Mesodermal cell (in vitro differentiated cells): ENCODE measurements around the gene THTPA.

Source experiments
- H3K27ac ChIP-seq: 2 replicates; pipeline ENCODE4 v1.7.0; 2013; ENCODE audit warnings: mild to moderate bottlenecking, low read depth, low read length, moderate library complexity; ENCODE audit not compliant: severe bottlenecking
- H3K36me3 ChIP-seq: 2 replicates; pipeline ENCODE4 v1.7.1; 2013; ENCODE audit warnings: mild to moderate bottlenecking, low read length, moderate library complexity; ENCODE audit not compliant: control insufficient read depth, insufficient read depth
- H3K4me1 ChIP-seq: one replicate; pipeline ENCODE4 v1.7.1; 2013; ENCODE audit warnings: mild to moderate bottlenecking, low read length; ENCODE audit not compliant: insufficient read depth, control insufficient read depth, poor library complexity, severe bottlenecking
- H3K4me3 ChIP-seq: 2 replicates; pipeline ENCODE4 v1.7.0; 2013; ENCODE audit warnings: low read length, control low read depth, mild to moderate bottlenecking; ENCODE audit not compliant: insufficient read depth, poor library complexity, severe bottlenecking; ENCODE audit errors: extremely low read depth
- H3K9me3 ChIP-seq: 2 replicates; pipeline ENCODE4 v1.7.1; 2013; ENCODE audit warnings: mild to moderate bottlenecking, low read length, moderate library complexity; ENCODE audit not compliant: control insufficient read depth
- WGBS, 2 experiments: methylation state at CpG; one replicate each; pipeline ENCODE4 v1.1.5; 2013; ENCODE audit warnings: missing lambda C conversion rate in 2 of 2; ENCODE audit not compliant: insufficient coverage in 2 of 2; 5-methylcytosine and 5-hydroxymethylcytosine counted together

Gene THTPA

GRCh38 chr14:23522643-23523198, 33.4 kb upstream of the THTPA start:
- Histone ChIP-seq H3K36me3 (peaks cover 28% of the 10 kb centered on the region), H3K4me3 (no peak overlapping the region), H3K9me3 (no peaks in the 10 kb centered on the region), H3K4me1 (peaks cover 3% of the 10 kb centered on the region), H3K27ac (no peak overlapping the region)
- 85 to 94% methylated on average over 5 to 7 of the region's 9 CpGs for WGBS, 2 experiments

- H3K27ac ChIP-seq, result no peak overlapping the region
- 92 to 94% methylated on average over 12 to 14 of the region's 16 CpGs for WGBS, 2 experiments
- no peaks in the 10 kb centered on the region for H3K9me3 ChIP-seq
- peaks cover 2% of the 10 kb centered on the region for H3K4me1 ChIP-seq
- no peak overlapping the region for H3K4me3 ChIP-seq
- H3K36me3 ChIP-seq, result peaks cover 28% of the 10 kb centered on the region
Measured at GRCh38 chr14:23523229-23524016, 32.6 kb upstream of the THTPA start.

GRCh38 chr14:23524954-23525353, 31.1 kb upstream of the THTPA start:
- H3K9me3 ChIP-seq, result no peaks in the 10 kb centered on the region
- 97 to 98% methylated on average over 8 to 12 of the region's 14 CpGs for WGBS, 2 experiments

GRCh38 chr14:23525611-23526010, 30.5 kb upstream of the THTPA start:
- Histone ChIP-seq H3K36me3 (peaks cover 31% of the 10 kb centered on the region), H3K4me3 (no peak overlapping the region), H3K27ac (no peak overlapping the region), H3K4me1 (peaks cover 5% of the 10 kb centered on the region), H3K9me3 (no peaks in the 10 kb centered on the region)
- 86 to 94% methylated on average over 6 to 8 of the region's 8 CpGs for WGBS, 2 experiments

More at GRCh38 chr14:23524954-23525353, 31.1 kb upstream of the THTPA start:
- H3K36me3 ChIP-seq, result peaks cover 31% of the 10 kb centered on the region
- H3K4me3 ChIP-seq, result no peak overlapping the region
- H3K27ac ChIP-seq, result no peak overlapping the region
- no peaks in the 10 kb centered on the region for H3K4me1 ChIP-seq

GRCh38 chr14:23528555-23528954, 27.5 kb upstream of the THTPA start:
- peaks cover 50% of the 10 kb centered on the region for H3K36me3 ChIP-seq
- H3K9me3 ChIP-seq, result no peaks in the 10 kb centered on the region
- 82 to 100% methylated on average over 1 of the region's 1 CpG for WGBS, 2 experiments
- H3K4me1 ChIP-seq, result peaks cover 9% of the 10 kb centered on the region
- no peak overlapping the region for H3K4me3 ChIP-seq
- H3K27ac ChIP-seq, result no peak overlapping the region

- Histone ChIP-seq H3K9me3 (no peaks in the 10 kb centered on the region), H3K36me3 (peaks cover 55% of the 10 kb centered on the region), H3K4me1 (peaks cover 9% of the 10 kb centered on the region), H3K4me3 (no peak overlapping the region), H3K27ac (no peak overlapping the region)
- WGBS, 2 experiments, result 83 to 100% methylated on average over 2 of the region's 3 CpGs
Measured at GRCh38 chr14:23529016-23529415, 27.1 kb upstream of the THTPA start.

GRCh38 chr14:23530375-23531055, 25.6 kb upstream of the THTPA start:
- H3K27ac ChIP-seq, result no peak overlapping the region
- H3K4me3 ChIP-seq, result no peak overlapping the region
- WGBS, 2 experiments, result 91 to 96% methylated on average over 9 of the region's 10 CpGs
- H3K4me1 ChIP-seq, result peaks cover 9% of the 10 kb centered on the region
- peaks cover 54% of the 10 kb centered on the region for H3K36me3 ChIP-seq
- no peaks in the 10 kb centered on the region for H3K9me3 ChIP-seq

GRCh38 chr14:23531391-23531790, 24.7 kb upstream of the THTPA start:
- 94 to 98% methylated on average over 9 to 11 of the region's 12 CpGs for WGBS, 2 experiments
- H3K4me3 ChIP-seq, result no peak overlapping the region

GRCh38 chr14:23532658-23533057, 23.4 kb upstream of the THTPA start:
- Histone ChIP-seq H3K9me3 (no peaks in the 10 kb centered on the region), H3K4me3 (no peak overlapping the region), H3K27ac (no peak overlapping the region), H3K4me1 (peaks cover 13% of the 10 kb centered on the region), H3K36me3 (peaks cover 45% of the 10 kb centered on the region)
- 97 to 99% methylated on average over 6 to 7 of the region's 7 CpGs for WGBS, 2 experiments

More at GRCh38 chr14:23531391-23531790, 24.7 kb upstream of the THTPA start:
- H3K36me3 ChIP-seq, result peaks cover 53% of the 10 kb centered on the region
- H3K9me3 ChIP-seq, result no peaks in the 10 kb centered on the region
- H3K27ac ChIP-seq, result no peak overlapping the region
- H3K4me1 ChIP-seq, result peaks cover 9% of the 10 kb centered on the region

GRCh38 chr14:23533652-23534435, 22.2 kb upstream of the THTPA start:
- peaks cover 25% of the 10 kb centered on the region for H3K4me1 ChIP-seq
- H3K36me3 ChIP-seq, result peaks cover 43% of the 10 kb centered on the region
- H3K4me3 ChIP-seq, result no peak overlapping the region
- H3K27ac ChIP-seq, result no peak overlapping the region
- 91 to 93% methylated on average over 12 to 14 of the region's 16 CpGs for WGBS, 2 experiments
- no peaks in the 10 kb centered on the region for H3K9me3 ChIP-seq
